Panc1 (cell line): ENCODE measurements around the gene RRM1. TPM values are rescaled to one million over a fixed set of nuclear protein-coding genes. Genes with fewer than 3 reads are reported as not detected.

Experiments
- ATAC-seq: fragments of 200-7000 bp; cut with Tn5 transposase; 2 replicates; pipeline ENCODE4 v1.9.1; 2020; ENCODE audit warnings: mild to moderate bottlenecking, moderate library complexity
- BruUV-seq: library from RNA; stranded (reverse); fragments of 400-500 nt; replicated peaks from 2 replicates; lab custom pipeline; 2021; lab: Mats Ljungman, UMichigan
- CTCF ChIA-PET: fragments of 300-600 bp; sonication (Branson Sonifier 250); formaldehyde crosslinking; loops from one replicate; lab custom pipeline; 2022; ENCODE audit warnings: antibody characterized with exemption; lab: Charles Lee
- POLR2A ChIA-PET: fragments of 300-600 bp; sonication (Branson Sonifier 250); formaldehyde crosslinking; loops from one replicate; lab custom pipeline; 2022; ENCODE audit warnings: antibody characterized with exemption; lab: Charles Lee
- DNase-seq: peaks from one replicate; pipeline ENCODE4 v3.0.0-alpha.2; 2010; ENCODE audit warnings: low read depth, low spot score
- H3K27ac ChIP-seq: 2 replicates; pipeline ENCODE4 v1.5.1; 2011; ENCODE audit warnings: mild to moderate bottlenecking, low read length, inconsistent platforms
- H3K27me3 ChIP-seq: fragments of 200-500 bp; sonication (Bioruptor generic); 2 replicates; pipeline ENCODE4 v1.6.0; 2014; ENCODE audit warnings: low read length, inconsistent platforms; ENCODE audit not compliant: control insufficient read depth, insufficient read depth
- H3K36me3 ChIP-seq: fragments of 200-500 bp; sonication (Bioruptor generic); 2 replicates; pipeline ENCODE4 v1.5.1; 2014; ENCODE audit warnings: inconsistent platforms, mild to moderate bottlenecking, low read length, moderate library complexity; ENCODE audit not compliant: control insufficient read depth, insufficient read depth
- H3K4me1 ChIP-seq: 2 replicates; pipeline ENCODE4 v1.5.1; 2011; ENCODE audit warnings: inconsistent platforms, mild to moderate bottlenecking, low read length, moderate library complexity; ENCODE audit not compliant: control insufficient read depth, insufficient read depth
- H3K4me3 ChIP-seq, 2 experiments: 2 replicates each; pipeline ENCODE4 v1.5.1; 2011 to 2012; ENCODE audit warnings: low read depth in 2 of 2, low read length in 2 of 2, mild to moderate bottlenecking in 2 of 2, inconsistent platforms in 1 of 2, moderate library complexity in 1 of 2
- H3K9me3 ChIP-seq: fragments of 200-500 bp; sonication (Bioruptor generic); 2 replicates; pipeline ENCODE4 v1.5.1; 2014; ENCODE audit warnings: low read depth, mild to moderate bottlenecking, inconsistent platforms, low read length, moderate library complexity; ENCODE audit not compliant: control insufficient read depth, insufficient read depth
- POLR2AphosphoS5 ChIP-seq: IDR thresholded peaks from 2 replicates; pipeline ENCODE4 v1.6.1; 2012; ENCODE audit warnings: mild to moderate bottlenecking, low read depth, low read length, moderate library complexity
- SIN3A ChIP-seq: IDR thresholded peaks from 2 replicates; pipeline ENCODE4 v1.6.1; 2012; ENCODE audit warnings: low read depth, mild to moderate bottlenecking, low read length, moderate library complexity, borderline replicate concordance; ENCODE audit not compliant: insufficient read depth
- TCF7L2 ChIP-seq: IDR thresholded peaks from 2 replicates; pipeline ENCODE4 v1.6.1; 2011; ENCODE audit warnings: mild to moderate bottlenecking, low read depth, low read length, inconsistent platforms
- in situ Hi-C: cut with HindIII; loops from 2 replicates; pipeline ENCODE4 v1.10.0; 2016; ENCODE audit warnings: low sequenced_read_pairs, low pct_unique_long_range_greater_than_20kb
- intact Hi-C: fragments of 100-400 bp; cut with micrococcal nuclease; formaldehyde crosslinking; loops from one replicate; pipeline ENCODE4 v1.10.0; 2022; ENCODE audit not compliant: unreplicated experiment
- total RNA-seq: library from RNA; stranded (reverse); gene quantifications from one replicate; pipeline ENCODE4 v1.2.1, GENCODE V29; 2021; ENCODE audit not compliant: unreplicated experiment
- TF ChIP-seq, protein P1 (sequence below), 2 experiments: IDR thresholded peaks; 2 replicates each; pipeline ENCODE4 v1.6.1; 2011 to 2012; ENCODE audit warnings: low read depth in 2 of 2, control low read depth in 1 of 2, low read length in 1 of 2, mild to moderate bottlenecking in 1 of 2, moderate library complexity in 1 of 2; ENCODE audit not compliant: insufficient read depth in 1 of 2
- TF ChIP-seq, protein P2 (sequence below): fragments of 450-650 bp; IDR thresholded peaks from 2 replicates; pipeline ENCODE4 v1.5.1; 2017; ENCODE audit warnings: mild to moderate bottlenecking

The RRM1 gene
- total RNA-seq, 1 experiment from 2014 or later, result 143 TPM

- Histone ChIP-seq H3K4me1 (no peaks in the 10 kb centered on the region), H3K27ac (no peak overlapping the region), H3K36me3 (no peaks in the 10 kb centered on the region), H3K27me3 (no peaks in the 10 kb centered on the region), H3K4me3 (no peak overlapping the region), H3K9me3 (no peaks in the 10 kb centered on the region)
- no peak for DNase-seq
- no peak; the same call in 1 of the 2 replicates for ATAC-seq
- BruUV-seq, result no TSS peak
- TF ChIP-seq, protein P1, sequence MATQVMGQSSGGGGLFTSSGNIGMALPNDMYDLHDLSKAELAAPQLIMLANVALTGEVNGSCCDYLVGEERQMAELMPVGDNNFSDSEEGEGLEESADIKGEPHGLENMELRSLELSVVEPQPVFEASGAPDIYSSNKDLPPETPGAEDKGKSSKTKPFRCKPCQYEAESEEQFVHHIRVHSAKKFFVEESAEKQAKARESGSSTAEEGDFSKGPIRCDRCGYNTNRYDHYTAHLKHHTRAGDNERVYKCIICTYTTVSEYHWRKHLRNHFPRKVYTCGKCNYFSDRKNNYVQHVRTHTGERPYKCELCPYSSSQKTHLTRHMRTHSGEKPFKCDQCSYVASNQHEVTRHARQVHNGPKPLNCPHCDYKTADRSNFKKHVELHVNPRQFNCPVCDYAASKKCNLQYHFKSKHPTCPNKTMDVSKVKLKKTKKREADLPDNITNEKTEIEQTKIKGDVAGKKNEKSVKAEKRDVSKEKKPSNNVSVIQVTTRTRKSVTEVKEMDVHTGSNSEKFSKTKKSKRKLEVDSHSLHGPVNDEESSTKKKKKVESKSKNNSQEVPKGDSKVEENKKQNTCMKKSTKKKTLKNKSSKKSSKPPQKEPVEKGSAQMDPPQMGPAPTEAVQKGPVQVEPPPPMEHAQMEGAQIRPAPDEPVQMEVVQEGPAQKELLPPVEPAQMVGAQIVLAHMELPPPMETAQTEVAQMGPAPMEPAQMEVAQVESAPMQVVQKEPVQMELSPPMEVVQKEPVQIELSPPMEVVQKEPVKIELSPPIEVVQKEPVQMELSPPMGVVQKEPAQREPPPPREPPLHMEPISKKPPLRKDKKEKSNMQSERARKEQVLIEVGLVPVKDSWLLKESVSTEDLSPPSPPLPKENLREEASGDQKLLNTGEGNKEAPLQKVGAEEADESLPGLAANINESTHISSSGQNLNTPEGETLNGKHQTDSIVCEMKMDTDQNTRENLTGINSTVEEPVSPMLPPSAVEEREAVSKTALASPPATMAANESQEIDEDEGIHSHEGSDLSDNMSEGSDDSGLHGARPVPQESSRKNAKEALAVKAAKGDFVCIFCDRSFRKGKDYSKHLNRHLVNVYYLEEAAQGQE (IDR thresholded peaks at IDR 0.05; ENCODE audit: insufficient read depth in 1 of 2, low read depth in 2 of 2, low read length in 1 of 2), result no peak
- TF ChIP-seq TCF7L2 (no peak), POLR2AphosphoS5 (no peak), SIN3A (no peak)
- TF ChIP-seq, protein P2, sequence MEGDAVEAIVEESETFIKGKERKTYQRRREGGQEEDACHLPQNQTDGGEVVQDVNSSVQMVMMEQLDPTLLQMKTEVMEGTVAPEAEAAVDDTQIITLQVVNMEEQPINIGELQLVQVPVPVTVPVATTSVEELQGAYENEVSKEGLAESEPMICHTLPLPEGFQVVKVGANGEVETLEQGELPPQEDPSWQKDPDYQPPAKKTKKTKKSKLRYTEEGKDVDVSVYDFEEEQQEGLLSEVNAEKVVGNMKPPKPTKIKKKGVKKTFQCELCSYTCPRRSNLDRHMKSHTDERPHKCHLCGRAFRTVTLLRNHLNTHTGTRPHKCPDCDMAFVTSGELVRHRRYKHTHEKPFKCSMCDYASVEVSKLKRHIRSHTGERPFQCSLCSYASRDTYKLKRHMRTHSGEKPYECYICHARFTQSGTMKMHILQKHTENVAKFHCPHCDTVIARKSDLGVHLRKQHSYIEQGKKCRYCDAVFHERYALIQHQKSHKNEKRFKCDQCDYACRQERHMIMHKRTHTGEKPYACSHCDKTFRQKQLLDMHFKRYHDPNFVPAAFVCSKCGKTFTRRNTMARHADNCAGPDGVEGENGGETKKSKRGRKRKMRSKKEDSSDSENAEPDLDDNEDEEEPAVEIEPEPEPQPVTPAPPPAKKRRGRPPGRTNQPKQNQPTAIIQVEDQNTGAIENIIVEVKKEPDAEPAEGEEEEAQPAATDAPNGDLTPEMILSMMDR, result no peak
- intact Hi-C loops (no loop called here), in situ Hi-C loops (no loop called here)
- POLR2A ChIA-PET, result no interaction called here
- CTCF ChIA-PET, result interaction anchor here (0.5 to 3.8 kb wide), 5 partner anchors 11 to 374 kb away, joined by 4 to 139 read pairs (median 7); partner anchors contain the start of gene STIM1
Observed at GRCh38 chr11:4074266-4074665, 20.3 kb upstream of the RRM1 start.

- intact Hi-C loops (no loop called here), in situ Hi-C loops (no loop called here)
- no peak overlapping the region for H3K27ac ChIP-seq
- DNase-seq (no peak), ATAC-seq (no peak)
- BruUV-seq, result no TSS peak
- H3K4me3 ChIP-seq, result no peak overlapping the region
- no peaks in the 10 kb centered on the region for H3K36me3 ChIP-seq
- H3K4me1 ChIP-seq, result no peaks in the 10 kb centered on the region
- TF ChIP-seq, protein P2, result no peak
- no peak for TF ChIP-seq TCF7L2
- no peak for TF ChIP-seq SIN3A
- TF ChIP-seq POLR2AphosphoS5, result no peak
- H3K9me3 ChIP-seq, result no peaks in the 10 kb centered on the region
- no peaks in the 10 kb centered on the region for H3K27me3 ChIP-seq
- ChIA-PET CTCF (no interaction called here), POLR2A (no interaction called here)
Observed at GRCh38 chr11:4076774-4077173, 17.8 kb upstream of the RRM1 start.
